Activated T-cell treated with anti-CD3 and anti-CD28 coated beads, Interleukin-2, amount 50 U/mL, for 1 hour (primary cell): ENCODE results near the gene RBBP6.

Source experiments
- DNase-seq: peaks from one replicate; pipeline ENCODE4 v3.0.0-alpha.2; 2020

The RBBP6 gene

DNA sequence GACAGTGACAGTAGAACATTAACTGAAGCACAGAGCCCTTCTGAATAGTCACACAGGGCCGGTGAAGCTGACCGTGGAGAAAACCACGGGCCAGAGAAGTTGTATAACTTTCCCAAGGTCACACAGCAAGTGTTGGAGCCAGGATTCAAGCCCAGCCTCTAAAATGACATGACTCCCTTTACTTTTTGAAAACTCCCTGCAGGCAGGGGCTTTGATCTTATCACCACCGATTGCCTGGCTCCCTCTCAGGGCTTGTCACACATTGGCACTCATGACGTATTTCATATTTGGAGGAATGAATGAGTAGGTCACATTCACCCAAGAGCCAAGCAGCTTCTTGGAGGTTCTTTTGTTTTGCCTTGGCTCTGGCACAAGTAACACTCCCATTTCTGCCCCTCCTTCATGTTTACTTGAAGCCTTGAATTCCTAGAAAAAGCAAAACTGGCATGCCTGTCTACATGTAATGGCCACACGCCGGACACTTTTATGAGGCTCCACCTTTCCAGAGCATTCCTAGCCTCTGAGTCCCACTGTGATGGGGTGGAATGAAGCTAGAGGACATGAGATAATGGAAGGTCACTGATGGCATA is 13.3 kb upstream of the RBBP6 start:
- no peak for DNase-seq

DNA sequence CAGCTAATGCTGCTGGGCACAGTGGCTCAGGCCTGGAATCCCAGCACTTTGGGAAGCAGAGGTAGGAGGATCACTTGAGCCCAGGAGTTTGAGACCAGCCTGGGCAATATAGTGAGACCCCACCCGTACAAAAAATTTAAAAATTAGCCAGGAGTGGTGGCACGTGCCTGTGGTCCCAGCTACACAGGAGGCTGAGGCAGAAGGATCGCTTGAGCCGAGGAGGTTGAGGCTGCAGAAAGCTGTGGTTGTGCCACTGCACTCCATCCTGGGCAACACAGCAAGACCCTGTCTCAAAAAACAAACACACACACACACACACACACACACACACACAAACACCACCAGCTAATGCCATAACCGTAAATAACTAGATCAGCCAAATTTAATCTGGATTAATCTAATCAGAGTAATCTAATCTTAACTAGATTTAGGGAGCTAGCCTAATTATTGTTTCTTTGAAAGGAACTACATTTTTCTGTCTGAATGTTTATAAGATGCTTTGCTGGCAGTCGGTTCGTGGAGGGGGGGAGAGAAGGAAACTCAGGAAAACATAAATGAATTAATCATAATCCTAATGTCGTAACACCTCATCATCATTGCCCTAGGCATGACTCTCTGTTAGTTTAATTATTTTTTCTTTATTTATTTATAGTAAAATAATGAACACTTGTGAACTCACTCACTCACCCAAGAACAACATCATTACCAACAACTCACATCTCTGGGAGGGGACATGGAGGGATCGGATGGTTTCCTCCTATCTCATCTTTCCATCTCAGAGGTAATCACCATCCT is 12.5 kb upstream of the RBBP6 start:
- DNase-seq = no peak

DNA sequence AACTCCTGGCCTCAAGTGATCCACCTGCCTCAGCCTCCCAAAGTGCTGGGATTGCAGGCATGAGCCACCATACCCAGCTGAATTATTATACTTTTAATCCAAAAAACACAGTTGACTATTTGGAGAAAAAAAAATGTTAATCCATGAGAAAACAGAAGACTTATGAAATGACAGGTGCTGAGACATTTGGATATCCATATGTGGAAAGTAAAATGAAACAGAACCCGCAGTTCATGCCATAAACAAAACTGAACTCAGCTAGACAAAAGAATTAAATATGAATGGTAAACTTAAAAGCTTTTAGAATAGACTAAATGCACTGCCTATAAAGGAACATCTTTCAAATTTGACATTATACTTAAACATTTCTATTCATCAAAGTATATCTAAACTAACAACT is 8.2 kb upstream of the RBBP6 start:
- DNase-seq = no peak

DNA sequence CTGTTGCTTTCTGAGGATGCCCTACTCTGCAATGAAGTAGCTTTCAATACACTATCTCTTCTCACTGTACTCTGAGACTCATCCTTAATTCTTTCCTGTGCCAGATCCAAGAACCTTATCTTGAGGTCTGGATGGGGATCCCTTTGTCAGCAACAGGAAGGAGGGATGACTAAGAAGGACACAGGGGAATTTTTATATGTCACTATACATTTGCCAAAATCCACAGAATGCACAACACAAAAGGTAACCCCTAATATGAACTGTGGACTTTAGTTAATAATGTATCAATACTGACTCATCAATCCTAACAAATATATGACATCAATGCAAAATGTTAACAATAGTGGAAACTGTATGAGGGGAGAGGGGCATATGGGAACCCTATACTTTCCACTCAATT is 4.7 kb upstream of the RBBP6 start:
- no peak for DNase-seq

DNA sequence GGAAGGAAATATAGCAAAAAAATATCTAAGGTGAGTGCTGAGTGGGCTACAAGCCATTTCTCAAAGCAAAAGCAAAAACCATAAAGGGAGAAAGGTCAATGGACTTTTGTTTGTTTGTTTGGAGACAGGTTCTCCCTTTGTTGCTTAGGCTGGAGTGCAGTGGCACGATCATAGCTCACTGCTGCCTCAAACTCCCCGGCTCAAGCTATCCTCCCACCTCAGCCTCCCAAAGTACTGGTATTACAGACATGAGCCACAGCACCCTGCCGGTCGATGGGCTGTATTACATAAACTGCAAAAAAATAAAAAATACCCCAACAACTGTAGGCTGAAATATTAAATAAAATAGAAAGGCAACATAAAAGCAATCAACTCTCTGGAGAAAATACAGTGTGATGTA is 3.5 kb upstream of the RBBP6 start:
- DNase-seq = no peak

DNA sequence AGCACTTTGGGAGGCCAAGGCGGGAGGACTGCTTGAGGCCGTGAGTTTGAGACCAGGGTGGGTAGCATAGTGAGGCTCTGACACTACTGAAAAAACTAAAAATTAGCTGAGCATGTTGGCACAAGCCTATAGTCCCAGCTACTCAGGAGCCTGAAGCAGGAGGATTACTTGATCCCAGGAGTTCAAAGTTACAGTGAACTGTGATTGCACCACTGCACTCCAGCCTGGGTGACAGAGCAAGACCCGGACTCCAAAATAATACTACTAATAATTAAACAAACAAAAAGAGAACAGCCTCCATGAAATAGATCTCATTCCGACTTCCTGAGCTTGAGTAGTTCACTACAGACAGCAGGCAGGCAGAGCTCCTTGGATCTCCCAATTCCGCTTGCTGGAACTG is 2.7 kb upstream of the RBBP6 start:
- no peak for DNase-seq

DNA sequence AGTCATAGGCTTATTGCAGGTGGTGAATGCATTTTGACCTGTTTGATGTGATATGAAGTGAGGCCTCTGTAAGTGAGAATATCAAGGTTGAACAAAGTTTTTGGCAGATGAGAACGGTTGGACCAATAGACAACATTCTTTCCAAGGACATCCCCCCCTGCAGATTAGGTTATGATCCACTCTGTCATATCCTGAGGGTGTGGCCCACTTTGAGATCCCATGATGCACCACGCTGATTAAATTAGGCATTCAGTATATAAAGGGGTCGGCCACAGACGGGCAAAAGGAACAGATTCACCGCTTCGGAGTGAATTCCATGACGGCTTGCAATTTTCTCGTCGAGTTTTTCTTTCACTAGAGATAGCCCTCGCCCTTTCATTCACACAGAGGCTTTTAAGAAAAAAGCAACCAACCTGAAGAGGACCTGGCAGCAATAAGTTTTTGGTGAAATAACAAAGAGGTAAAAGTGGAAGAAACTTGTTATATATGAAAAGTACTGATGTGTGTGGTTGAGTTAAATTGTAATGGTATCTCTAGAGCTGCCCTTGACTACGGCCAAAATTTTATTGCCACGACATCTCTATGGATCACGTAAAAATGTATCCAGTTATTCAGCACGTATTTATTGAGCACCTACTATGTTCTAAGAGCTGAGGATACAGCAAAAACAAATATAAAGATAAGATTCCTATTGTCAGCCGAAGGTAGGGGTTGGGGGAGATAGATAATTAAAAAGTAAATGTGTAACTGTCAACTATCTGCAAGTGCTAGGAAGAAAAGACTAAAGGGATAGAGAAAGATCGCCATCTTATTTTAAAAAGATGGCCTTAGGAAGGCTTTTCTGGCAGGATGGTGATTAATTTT is 1.7 kb upstream of the RBBP6 start:
- no peak for DNase-seq

DNA sequence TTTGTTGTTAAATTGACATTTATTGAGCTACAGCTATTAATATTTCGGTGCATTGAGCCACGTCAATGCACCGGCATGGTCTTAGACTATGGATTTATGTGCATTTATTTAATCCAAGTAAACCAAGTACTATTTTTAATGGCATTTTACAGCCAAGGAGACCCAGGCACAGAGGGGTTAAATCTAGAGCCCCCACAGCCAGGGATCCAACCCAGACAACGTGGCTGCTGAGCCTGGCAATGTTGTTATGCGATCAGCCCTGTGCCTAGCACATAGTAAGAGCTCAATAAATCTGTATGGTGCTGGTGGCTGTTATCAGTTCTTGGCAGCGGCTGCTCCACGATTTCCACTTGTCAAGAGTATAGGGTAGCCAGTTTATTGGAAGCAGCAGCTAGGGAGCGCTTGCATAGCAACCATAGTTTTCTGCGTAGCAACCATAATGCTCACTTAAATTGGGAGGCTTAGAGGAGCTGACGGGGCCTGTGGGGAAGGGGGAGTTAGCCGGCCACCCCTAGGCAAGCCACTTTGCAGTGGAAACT is 541 bp upstream of the RBBP6 start:
- DNase-seq = no peak

DNA sequence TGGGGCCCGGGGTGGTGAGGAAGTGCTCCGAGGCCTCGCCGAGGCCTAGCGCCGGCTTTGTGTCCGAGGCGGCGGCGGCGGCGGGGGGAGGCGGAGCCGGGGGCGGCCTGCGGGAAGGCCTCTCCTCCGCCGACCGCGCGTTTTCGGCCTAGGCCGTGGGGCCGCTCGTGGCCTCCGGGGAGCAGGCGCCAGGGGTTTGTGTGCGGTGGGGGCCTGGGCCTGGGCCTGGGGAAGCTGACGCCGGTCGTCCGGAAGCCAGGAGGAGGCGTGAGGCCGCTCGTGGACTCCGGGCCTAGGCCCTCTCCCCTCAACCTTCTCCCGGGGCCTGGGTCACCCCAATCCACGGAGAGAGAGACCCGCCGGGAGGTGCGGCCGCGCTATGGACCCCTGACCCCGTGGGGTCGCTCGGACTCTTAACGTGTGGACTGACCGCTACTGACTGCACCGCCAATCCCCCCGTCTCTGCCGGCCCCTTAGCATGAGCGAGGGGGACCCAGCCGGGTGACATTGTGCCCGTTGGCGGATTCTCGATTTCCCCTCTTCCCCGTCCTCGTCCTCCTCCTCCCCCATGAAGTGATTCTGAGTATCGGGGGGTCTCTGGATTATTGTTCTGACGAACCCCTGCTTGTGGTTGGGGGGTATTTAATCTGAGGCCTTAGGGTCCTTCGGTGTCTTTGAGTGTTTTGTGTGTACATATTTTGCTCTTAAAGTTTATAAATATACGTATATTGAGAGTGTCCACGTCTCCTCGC is 660 bp downstream of the RBBP6 start:
- no peak for DNase-seq

DNA sequence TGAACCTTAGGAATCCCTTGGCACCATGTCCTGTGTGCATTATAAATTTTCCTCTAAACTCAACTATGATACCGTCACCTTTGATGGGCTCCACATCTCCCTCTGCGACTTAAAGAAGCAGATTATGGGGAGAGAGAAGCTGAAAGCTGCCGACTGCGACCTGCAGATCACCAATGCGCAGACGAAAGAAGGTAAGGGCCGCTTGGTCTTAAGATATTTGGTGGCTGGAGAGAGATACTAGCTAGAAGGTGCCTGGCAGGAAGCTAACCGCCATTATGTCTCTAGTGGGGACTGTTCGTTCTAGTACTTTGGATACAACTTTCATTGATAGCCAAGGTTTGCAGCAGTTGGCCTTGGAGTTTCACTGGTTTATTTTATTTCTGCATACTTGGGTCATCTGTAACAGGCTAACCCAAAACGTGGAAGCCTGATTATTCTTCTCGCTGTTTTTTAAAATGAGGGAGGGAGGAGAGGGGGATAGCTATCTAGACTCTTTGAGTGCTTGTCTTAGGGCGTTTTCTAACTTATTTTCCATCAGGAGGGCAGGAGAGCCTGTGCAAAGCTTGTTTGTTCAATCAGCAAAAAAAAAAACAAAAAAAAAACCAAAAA is 1.3 kb downstream of the RBBP6 start:
- peak; percentile 37 for DNase-seq

DNA sequence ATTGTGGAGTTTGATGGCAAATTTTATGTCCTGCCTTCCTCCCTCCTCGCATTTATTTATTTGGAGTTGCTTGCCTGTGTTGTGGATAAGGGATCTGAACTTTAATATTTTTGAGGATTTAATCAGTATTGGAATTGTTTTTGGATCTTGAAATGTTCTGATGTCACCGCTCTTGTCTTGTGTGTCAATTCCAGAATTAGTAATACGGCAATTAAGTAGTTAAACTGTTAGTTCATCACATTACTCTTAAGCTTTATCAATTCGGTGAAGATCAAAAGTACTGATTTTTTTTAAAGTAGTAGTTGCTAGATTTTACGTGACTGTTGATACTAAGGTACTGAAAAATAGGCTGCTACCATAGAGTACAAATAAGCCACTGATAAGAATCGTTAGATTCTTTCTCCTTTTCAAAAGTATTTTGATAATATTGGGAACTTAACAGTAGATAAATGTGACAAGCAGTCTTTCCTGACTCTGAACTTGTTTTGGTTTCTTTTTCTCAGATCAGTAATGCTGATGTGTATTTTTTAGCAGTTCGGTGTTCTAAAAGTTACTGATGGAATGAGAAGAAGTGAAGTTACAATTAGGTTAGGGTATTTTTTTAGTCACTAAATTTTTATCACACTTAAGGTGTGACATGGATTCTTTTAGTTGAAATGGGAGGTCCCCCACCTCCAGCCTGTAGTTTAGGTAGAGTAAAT is 2.0 kb downstream of the RBBP6 start:
- DNase-seq = no peak

DNA sequence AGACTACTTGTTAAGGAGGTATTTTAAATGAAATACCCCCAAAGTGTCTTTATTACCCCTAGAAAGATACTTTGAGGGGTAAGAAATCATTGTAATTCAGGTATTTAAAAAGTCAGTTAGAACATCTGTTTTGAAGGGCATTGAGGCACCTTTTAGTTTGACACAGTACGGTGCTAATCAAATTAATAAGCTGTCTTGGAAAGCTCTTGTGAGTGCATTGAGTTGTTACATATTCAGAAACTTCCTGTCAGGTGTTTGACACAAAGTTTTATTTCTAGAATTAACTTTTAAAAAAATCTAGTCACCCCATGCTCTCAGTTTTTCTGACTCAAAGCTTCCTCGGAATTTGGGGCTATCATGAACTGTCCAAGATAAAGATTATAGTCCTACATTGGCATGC is 4.6 kb downstream of the RBBP6 start:
- DNase-seq = no peak

DNA sequence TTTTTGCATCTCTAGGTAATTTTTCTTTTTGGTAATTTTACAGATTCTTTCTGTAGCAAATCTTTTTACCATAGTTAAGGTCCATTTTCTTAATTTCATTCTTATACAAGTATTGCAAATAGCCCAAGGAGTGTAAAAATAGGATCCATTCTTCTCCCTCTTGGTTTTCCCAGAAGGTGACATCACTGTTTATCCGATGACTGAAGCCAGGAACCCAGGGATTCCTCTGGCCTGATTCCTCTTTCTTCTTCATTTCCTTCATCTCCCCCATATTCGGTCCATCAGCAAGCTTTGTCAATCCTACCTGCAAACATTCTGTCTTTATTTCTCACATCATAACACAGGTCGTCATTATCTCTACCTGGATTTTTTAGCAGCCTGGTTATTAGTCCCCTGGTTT is 5.3 kb downstream of the RBBP6 start:
- no peak for DNase-seq

DNA sequence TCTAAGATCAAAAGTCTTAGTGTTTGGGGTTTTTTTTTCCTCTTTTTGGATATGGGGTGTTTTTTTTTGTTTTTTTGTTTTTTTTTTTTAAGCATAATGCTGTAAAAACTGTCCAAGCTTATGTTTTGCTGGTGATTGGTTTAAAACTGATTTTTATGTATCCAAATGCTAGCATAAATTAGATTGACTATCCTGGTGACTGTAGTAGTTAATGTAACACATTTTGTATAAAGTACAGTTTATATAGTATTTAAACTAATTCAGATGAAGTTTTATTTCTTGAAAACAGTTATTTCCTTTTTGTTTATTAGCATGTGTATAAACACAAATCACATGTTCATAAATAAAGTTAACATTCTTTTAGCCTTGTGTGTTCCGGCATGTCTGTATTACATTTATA is 10.9 kb downstream of the RBBP6 start:
- DNase-seq = no peak

DNA sequence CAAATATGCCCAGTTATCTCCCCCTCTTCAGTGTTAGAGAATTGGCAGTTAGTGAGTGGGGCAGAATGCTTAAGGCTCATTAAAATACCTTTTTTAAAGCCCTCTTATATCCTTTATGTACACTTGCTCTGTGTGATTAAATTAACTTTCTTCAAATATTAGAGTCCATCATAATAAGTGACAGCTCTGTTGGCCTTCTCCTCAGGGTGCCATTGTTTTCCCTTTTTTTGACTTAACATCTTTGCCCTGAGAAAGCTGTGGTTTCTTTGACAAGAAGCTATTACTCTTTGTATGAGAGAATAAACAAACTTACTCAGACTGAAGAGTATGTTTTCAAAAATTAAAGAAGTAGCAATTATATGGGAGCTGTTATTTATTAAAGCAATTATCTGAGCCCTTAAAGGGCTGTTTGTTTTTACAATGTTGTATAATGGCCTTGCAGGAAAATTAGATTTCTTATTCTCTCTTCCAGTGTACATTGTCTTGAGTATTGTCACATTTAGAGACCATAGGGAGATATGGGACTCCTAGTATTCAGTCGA is 13.4 kb downstream of the RBBP6 start:
- DNase-seq = no peak

DNA sequence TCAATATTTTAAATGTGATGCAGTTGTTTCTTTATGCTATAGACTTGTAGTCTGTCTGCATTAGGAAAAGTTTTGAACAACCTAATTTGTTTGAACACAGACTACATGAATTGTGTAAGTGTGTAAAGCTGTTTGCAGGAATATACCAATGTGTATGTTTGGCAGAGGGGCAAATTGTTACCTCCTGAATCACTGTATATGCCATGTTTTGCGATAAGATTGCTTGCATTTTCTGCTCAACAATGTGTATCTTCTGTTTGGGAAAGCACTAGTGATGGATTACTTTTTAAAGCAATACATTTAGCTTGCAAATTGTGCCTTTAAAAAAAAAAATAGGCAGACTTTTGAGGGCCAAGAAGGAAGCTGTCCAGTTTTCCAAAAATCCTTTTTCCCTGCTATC is 14.6 kb downstream of the RBBP6 start:
- no peak for DNase-seq

DNA sequence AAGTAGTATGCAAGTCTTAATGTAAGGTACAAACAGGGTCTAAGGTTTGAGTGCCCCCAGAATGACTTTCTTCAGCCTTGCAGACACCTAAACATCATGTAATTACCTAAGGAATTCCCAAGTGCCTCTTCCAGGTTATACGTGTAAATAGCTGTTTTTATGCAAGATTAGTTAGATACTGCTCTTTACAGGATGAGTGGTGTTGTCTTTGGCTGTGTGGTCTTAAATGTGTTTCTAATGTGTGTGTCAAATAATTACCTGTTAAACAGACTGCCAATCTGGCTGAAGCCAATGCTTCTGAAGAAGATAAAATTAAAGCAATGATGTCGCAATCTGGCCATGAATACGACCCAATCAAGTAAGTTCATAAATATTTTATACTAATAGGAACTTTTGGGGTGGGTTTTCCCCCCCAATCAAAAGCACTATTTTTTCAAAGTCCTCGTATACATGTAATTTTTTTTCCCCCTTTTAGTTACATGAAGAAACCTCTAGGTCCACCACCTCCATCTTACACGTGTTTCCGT is 16.0 kb downstream of the RBBP6 start:
- DNase-seq = no peak

DNA sequence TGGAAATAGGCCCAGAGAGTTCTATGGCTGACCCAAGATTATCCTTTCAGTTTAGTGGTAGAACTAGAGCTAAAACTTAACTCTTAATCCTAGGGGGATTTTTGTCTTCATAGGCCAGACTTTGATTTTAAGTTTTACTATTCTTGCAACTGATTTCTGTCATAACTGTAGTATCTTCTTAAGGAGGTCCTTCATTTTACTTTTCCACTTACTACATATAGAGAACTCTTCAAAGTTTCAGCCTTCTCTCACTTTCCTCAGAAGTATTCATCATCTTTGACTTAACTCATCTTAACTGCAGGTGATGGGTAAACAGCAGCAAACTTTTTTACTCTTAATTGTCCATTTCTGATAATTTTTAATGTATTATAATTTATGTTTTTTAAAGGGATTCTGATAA is 23.4 kb downstream of the RBBP6 start:
- DNase-seq = no peak

DNA sequence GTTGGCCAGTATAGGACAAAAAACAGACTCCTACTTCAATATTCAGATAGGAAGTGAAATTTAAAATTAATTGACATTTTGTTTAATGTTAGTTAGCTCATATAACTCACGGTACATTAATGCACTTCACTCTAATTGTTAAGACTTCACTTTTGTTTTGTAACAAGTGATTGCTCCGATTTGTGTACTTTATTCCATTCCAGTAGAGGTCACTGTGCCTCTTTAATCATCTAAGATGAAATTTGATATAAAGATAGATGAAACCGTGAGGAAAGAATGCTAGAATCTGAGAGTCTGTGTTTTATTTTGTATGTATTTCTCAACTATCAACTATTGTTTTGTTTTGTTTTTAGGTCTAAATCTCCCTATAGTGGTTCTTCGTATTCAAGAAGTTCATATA is 29.0 kb downstream of the RBBP6 start:
- DNase-seq = no peak

DNA sequence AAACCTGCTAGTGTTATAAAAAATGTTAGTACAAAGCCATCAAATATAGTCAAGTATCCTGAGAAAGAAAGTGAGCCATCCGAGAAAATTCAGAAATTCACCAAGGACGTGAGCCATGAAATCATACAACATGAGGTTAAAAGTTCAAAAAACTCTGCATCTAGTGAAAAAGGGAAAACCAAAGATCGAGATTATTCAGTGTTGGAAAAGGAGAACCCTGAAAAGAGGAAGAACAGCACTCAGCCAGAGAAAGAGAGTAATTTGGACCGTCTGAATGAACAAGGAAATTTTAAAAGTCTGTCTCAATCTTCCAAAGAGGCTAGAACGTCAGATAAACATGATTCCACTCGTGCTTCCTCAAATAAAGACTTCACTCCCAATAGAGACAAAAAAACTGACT is 31.7 kb downstream of the RBBP6 start:
- no peak for DNase-seq

DNA sequence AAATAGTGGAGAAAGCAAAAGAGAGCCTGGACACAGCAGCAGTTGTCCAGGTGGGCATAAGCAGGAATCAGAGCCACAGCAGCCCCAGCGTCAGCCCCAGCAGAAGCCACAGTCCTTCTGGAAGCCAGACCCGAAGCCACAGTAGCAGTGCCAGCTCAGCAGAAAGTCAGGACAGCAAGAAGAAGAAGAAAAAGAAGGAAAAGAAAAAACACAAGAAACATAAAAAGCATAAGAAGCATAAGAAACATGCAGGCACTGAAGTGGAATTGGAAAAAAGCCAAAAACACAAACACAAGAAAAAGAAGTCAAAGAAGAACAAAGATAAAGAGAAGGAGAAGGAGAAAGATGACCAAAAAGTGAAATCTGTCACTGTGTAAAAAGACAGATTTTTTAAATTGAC is 32.7 kb downstream of the RBBP6 start:
- DNase-seq = no peak
